ENCODE results near the gene UBAP1L. TPM values are rescaled to one million over a fixed set of nuclear protein-coding genes. Genes with fewer than 3 reads are reported as not detected.
A peak's percentile ranks its signal among the peaks of the same experiment; 100 is the strongest.
"Not testable (repeated sequence)": the region's sequence is repeated elsewhere in the genome, so short reads cannot be mapped to it uniquely, and the experiment has no call there.

UBAP1L gene
- total RNA-seq, 2 donors from 2014 or later: 2.2 to 4.8 TPM

DNA sequence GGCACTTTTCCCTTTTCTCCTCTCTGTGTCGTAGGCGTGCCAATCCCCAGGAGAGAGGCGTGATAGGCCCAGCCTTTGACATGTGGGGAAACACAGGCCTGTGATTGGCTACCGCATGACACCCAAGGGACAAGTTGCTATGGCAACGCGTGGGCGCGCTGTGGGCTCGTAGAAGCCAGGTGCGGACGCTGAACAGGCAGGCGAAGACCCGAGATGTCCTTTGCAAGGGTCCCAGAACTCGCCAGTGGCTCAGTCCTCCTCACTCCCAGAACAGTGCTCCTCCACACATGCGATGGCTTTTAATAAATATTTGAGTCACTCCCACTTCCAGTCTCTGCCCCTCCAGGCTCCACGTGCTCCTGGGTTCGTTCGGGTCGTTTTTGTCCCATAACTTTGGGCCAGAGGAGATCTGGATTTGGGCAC, 65.6 kb downstream of the UBAP1L start:
- H3K36me3 Mint-ChIP-seq: no peaks in the 10 kb centered on the region
- no peaks in the 10 kb centered on the region for H3K9me3 Mint-ChIP-seq
- ATAC-seq (peak; percentile 98 to 99), DNase-seq (ENCODE audit: low spot score in 2 of 2) (peak; percentile 82 to 86)
- no peak overlapping the region for H3K27ac Mint-ChIP-seq

DNA sequence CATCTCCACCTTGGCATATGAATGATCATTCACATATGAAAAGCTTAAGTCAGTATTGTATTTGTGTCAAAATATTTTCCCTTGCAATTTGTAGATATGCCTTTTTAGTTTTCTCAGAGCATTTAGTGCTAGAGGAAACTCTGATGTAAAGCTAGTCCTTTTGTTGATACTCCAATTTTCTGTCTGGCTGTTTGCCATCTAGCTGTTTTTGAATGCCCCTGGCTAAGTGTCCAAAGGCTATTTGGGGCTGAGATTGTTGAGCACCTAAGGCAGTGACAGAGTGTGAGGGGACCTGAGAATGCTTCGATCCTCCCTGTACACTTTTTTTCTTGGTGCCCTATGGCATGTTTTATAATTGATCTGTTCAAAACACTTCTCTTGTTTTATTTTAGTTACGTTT, 66.8 kb downstream of the UBAP1L start:
- H3K27ac Mint-ChIP-seq: no peak overlapping the region
- H3K36me3 Mint-ChIP-seq: no peaks in the 10 kb centered on the region
- no peaks in the 10 kb centered on the region for H3K9me3 Mint-ChIP-seq
- ATAC-seq: no peak
- no peak for DNase-seq (ENCODE audit: low spot score in 2 of 2)

DNA sequence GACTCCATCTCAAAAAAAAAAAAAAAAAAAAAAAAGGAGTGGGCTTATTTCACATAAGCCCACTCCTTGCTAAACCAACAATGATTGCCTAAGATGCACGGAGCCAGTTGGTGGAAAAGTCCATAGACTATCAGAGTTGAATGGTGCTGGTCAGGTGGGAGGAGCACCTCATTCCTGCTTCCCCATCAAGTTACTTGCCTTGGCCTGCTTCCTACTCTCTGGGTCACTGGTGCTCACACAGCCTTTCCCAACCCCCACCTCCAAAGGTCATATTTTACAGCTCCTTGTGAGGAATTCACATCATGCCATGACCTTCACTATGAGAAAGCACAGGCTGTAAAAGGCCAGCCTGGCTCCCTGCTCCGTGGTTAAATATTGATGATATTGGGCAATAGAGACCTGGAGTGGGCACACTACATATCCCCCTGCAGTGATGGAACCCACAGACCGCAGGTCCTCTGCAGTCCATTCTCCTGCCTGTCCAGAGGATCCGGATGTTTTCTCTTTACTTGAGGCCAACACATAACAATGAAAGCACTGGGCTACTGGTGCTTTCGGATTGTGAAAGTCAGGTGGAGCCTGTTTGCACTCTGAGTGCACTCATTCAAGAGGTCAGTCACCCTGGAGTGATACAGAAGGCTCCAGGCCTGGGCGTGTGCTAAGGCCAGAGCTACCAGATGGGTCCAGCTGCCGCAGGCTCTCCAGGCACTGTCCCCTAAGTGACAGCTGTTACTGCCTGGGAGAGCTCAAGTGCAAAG, 70.1 kb downstream of the UBAP1L start, which contains the start of gene SLC51B:
Gene SLC51B, plus strand, starts transcription at position 664 of the 758 bp plus-strand sequence. CDS start 4,618 bp downstream, outside the sequence.
- no peak for ATAC-seq
- H3K36me3 Mint-ChIP-seq: no peaks in the 10 kb centered on the region
- H3K9me3 Mint-ChIP-seq: no peaks in the 10 kb centered on the region

DNA sequence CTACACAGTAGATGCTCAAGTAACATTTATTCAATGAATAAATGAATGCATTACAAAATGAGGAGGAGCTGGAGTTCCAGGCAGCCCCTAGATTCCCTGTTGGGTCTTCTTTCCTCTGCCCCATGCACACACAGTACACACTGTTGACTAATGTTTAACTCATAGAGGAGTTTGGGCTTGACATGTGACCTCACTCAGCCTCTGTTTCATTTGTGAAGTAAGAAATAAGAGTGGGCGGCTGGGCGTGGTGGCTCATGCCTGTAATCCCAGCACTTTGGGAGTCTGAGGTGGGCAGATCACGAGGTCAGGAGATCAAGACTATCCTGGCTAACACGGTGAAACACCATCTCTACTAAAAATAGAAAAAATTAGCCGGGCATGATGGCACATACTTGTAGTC, 70.8 kb downstream of the UBAP1L start:
- not testable (repeated sequence) for H3K9me3 Mint-ChIP-seq; DNase-seq (ENCODE audit: low spot score in 2 of 2); H3K36me3 Mint-ChIP-seq
- peak overlapping the region in 1 of 2 donors; percentile 4 for H3K27ac Mint-ChIP-seq
- ATAC-seq: peak; percentile 69 to 82

More for the DNA sequence above, 70.1 kb downstream of the UBAP1L start, which contains the start of gene SLC51B:
- DNase-seq (ENCODE audit: low spot score in 2 of 2): no peak
- H3K27ac Mint-ChIP-seq: peak within 1 kb of the TSS in 1 of 2 donors; percentile 4

DNA sequence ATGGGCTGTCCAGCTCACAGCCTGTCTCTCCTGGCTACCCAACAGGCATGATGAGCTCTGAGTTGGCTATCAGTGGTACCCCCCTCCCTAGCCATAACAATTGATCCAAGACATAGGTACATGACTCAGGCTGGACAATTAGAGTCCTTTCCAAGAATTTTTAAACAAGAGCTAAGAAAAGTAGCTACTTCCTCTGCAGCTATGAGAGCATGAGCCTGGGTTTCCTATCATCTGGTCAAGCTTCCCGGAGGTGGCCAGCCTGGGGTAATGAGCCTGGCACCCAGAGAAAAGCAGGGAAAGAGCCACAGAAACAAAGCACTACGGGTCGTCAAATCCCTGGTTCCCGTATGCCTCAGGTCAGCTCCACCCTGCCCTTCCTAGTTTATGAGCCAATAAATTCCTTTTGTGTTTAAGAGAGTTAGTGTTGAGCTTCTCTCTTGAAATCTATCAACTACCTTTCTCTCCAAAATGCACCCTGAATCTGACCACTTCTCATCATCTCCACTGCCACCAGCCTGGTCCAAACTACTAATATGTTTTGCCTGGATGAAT, 72.1 kb downstream of the UBAP1L start:
- H3K36me3 Mint-ChIP-seq: no peaks in the 10 kb centered on the region
- H3K9me3 Mint-ChIP-seq: no peaks in the 10 kb centered on the region
- peak overlapping the region in 1 of 2 donors; percentile 50 for H3K27ac Mint-ChIP-seq
- no peak for ATAC-seq
- DNase-seq (ENCODE audit: low spot score in 2 of 2): no peak

Other genes with a start within 250 kb of the UBAP1L start
- 1 to 10 TPM; 3.8 to 8.9 TPM for gene ANKDD1A, start 203.3 kb downstream of the UBAP1L start, total RNA-seq
- gene SPG21, start 125.3 kb downstream of the UBAP1L start, total RNA-seq: 10 to 100 TPM; 67.1 to 90.4 TPM
- 10 to 100 TPM; 15.7 to 17.3 TPM for gene MTFMT, start 85.6 kb downstream of the UBAP1L start, total RNA-seq
- gene SLC51B, start 69.8 kb downstream of the UBAP1L start, total RNA-seq: not detected
- not detected for gene RASL12, start 47.2 kb downstream of the UBAP1L start, total RNA-seq
- gene KBTBD13, start 38.5 kb downstream of the UBAP1L start, total RNA-seq: not detected
- 10 to 100 TPM; 34.2 to 36.6 TPM for gene PDCD7, start 18.6 kb upstream of the UBAP1L start, total RNA-seq
- gene CLPX, start 70.1 kb upstream of the UBAP1L start, total RNA-seq: 10 to 100 TPM; 66.6 to 84.1 TPM
- gene CILP, start 96.3 kb upstream of the UBAP1L start, total RNA-seq: under 1 TPM in 1 of 2 donors, not detected in 1; 0.04 TPM
- 10 to 100 TPM; 12.1 to 24.7 TPM for gene PARP16, start 171.7 kb upstream of the UBAP1L start, total RNA-seq
- gene RNU5A-1, start 180.9 kb upstream of the UBAP1L start, total RNA-seq: not detected
- gene RNU5B-1, start 189.5 kb upstream of the UBAP1L start, total RNA-seq: not detected